GM18508 (cell line): ENCODE data around the gene TCHP.
"Not testable (repeated sequence)": the region's sequence is repeated elsewhere in the genome, so short reads cannot be mapped to it uniquely, and the experiment has no call there.

Source experiments
- ATAC-seq: cut with Tn5 transposase; IDR thresholded peaks from one replicate; pipeline ENCODE4 v1.9.1; 2021; ENCODE audit warnings: moderate number of reproducible peaks; ENCODE audit not compliant: insufficient read depth, unreplicated experiment

Gene TCHP

GRCh38 chr12:109878247-109878625 is 21.8 kb upstream of the TCHP start:
- ATAC-seq = no peak

- no peak for ATAC-seq
Measured at GRCh38 chr12:109878749-109879148, 21.3 kb upstream of the TCHP start.

- no peak for ATAC-seq
Measured at GRCh38 chr12:109879351-109880042, 20.6 kb upstream of the TCHP start.

- peak; percentile 70 for ATAC-seq
Measured at GRCh38 chr12:109880043-109880931, 19.8 kb upstream of the TCHP start, which contains the start of gene GLTP. Gene GLTP, minus strand, starts transcription at chr12:109880541. Its CDS starts 167 bp downstream, at chr12:109880374.

GRCh38 chr12:109880938-109881337 is 19.1 kb upstream of the TCHP start:
- no peak for ATAC-seq

- no peak for ATAC-seq
Measured at GRCh38 chr12:109881752-109882151, 18.3 kb upstream of the TCHP start.

GRCh38 chr12:109883461-109883860 is 16.6 kb upstream of the TCHP start:
- no peak for ATAC-seq

GRCh38 chr12:109885616-109886015 is 14.5 kb upstream of the TCHP start:
- no peak for ATAC-seq

GRCh38 chr12:109888179-109889020 is 11.7 kb upstream of the TCHP start:
- no peak for ATAC-seq

- no peak for ATAC-seq
Measured at GRCh38 chr12:109890620-109891170, 9.4 kb upstream of the TCHP start.

- not testable (repeated sequence) for ATAC-seq
Measured at GRCh38 chr12:109891731-109892130, 8.3 kb upstream of the TCHP start.

GRCh38 chr12:109892165-109892715 is 7.8 kb upstream of the TCHP start:
- no peak for ATAC-seq

GRCh38 chr12:109892748-109893147 is 7.3 kb upstream of the TCHP start:
- no peak for ATAC-seq

- no peak for ATAC-seq
Measured at GRCh38 chr12:109893261-109893995, 6.6 kb upstream of the TCHP start.

- no peak for ATAC-seq
Measured at GRCh38 chr12:109894939-109895338, 5.1 kb upstream of the TCHP start.

- no peak for ATAC-seq
Measured at GRCh38 chr12:109896188-109896587, 3.9 kb upstream of the TCHP start.

- no peak for ATAC-seq
Measured at GRCh38 chr12:109897029-109897428, 3.0 kb upstream of the TCHP start.

- not testable (repeated sequence) for ATAC-seq
Measured at GRCh38 chr12:109899345-109899744, 729 bp upstream of the TCHP start.
